GM21390 (cell line): ENCODE data around the gene FMNL2.

Source experiments
- ATAC-seq: cut with Tn5 transposase; IDR thresholded peaks from one replicate; pipeline ENCODE4 v1.9.1; 2021; ENCODE audit not compliant: unreplicated experiment

FMNL2 gene

DNA sequence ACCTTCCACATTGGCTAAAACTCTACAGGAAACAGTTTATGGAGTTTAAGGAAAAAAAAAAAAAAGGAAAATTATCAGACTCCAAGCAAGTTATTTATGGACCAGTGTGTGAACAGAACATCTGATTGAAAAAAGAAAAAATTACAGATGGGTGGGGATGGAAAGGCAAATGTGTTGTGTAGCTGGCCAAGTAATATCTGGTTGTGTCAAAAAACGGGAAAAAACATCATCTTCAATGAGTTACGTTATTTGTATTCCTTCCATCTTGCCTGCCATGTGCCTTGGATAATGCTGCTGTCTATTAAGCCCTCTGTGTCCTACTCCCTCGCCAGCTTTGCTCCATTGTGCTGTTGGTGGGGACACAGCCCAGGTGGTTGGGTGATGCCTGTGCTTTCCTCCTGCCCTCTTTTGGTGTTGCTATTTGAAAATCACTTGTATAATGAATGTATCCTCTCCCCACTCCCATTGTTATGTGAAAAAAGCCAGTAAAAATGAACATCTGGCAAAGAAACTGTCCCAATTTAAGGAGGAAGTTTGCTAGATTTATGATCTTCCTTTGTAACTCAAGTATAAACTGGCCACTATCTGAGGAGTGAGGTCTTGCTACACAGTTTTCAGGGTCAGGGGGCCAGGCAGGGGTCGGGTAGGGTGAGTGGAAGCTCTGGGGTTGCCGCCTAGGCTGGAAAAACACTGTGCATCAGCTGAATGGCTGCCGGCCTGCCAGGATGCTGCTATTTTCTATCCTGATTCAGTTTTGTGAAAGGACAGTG, 155.9 kb downstream of the FMNL2 start:
- no peak for ATAC-seq

DNA sequence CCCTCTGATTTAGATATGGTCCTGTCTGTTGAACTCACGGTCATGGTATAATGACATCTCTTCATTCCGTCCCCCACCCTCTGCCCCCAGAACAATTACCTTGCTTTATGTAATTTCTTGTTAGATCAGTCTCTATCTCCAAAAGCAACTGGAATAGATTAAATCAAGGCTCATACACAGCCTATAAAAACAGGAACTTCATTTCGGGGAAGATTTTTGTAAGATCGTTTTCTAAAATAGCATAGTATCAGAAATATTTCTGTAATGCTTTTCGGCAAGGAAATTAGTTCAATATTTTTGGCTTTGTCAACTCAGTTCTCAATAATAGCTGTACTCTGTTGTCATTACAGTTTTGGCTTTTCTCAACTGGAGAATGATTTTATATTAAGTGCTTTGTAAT, 157.2 kb downstream of the FMNL2 start:
- no peak for ATAC-seq

DNA sequence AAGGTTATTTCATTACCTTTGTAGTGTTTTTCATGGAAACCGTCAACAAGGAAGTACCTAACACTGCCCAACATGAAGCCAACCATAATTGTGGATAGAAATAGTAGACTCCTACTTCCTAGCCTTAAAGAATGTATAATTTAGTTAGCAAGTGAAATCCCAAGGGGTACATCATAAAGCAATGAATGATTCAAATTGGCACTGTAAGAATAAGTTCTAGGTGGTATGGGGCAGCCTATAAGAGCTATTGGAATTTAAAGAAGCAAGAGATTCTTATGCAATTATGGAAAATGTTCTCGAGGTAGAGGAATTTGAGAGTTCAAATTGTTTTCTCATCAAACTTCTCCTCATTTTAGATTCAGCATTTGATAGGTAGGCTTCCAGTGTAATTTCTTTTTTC, 157.9 kb downstream of the FMNL2 start:
- ATAC-seq, result no peak

DNA sequence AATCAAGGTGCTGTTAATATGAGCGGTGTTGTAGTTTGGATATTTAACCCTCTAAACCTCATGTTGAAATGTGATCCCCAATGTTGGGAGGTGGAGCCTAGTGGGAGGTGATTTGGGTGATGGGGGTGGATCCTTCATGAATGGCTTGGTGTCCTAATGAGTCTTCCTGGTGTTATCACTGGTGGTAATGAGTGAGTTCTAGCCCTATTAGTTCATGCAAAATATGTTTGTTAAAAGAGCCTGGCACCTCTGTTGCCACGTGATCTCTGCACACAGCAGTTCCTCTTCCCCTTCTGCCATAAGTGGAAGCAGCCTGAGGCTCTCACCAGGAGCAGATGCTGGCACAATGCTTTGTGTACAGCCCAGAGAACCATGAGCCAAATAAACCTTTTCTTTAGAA, 158.4 kb downstream of the FMNL2 start:
- no peak for ATAC-seq

DNA sequence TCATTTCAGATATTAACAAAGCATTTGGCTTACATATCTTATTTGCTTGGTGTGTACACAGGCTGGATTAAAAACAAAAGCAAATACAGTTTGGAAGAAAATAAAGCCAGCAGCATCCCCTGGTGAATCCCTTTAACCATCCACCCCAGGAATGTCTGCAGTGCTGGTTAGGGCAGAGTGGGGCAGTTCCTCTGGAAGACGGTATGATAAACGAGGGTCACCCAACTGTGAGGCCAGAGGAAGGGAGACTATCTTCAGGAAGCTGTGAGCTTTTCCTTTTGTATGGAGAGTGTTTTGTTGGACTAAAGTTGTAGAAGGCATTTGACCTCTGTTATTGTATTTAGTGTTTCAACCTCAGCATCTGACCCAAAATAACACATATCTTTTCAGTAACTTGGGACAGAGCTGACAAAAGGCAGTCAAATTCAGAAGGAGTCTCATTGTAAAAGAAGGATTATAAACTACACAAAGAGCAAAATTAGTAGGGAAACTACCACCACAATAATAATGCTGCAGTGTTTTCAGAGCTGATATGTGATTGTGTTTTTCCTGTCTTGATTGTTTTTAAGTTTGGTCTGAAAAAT, 159.1 kb downstream of the FMNL2 start:
- ATAC-seq, result no peak

DNA sequence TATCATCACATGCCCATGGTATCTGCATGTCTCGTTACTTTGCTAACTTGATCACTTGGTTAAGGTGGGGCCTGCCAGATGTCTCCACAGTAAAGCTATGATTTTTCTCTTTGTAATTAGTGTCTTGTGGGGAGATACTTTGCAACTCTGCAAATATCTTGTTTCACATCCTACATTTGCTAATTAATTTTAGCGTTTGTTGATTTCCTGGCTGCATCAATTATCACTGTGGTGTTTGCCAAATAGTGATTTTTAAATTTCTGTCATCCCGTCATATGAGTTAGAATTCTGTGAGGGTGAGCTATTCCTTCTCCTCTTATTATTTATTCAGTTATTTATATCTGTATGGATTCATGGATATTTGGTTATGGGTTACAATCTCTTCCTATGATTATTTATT, 161.4 kb downstream of the FMNL2 start:
- no peak for ATAC-seq

DNA sequence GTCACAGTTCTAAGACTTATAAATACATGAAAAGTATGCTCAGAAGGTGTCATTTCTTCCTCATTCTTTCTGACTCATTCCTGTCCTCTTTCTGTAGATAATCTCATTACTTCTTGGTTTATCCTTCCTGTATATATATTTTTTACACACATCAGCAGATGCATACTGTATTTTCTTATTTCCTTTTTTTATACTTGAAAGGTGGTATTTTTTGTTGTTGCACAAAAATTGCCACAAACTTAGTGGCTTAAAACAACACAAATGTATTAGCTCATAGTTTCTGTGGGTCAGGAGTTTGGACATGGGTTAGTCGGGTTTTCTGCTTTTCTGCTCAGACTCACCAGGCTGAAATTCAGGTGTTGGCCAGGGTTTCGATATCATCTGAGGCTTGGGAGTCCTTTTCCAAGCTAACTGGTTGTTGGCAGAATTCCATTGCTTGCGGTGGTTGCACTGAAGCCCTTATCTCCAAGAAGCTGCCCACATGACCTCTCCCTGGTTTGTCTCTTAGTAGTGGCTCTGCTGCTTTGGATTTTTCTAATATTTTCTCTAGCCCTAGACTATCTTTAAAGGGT, 162.6 kb downstream of the FMNL2 start:
- ATAC-seq, result peak; percentile 59

DNA sequence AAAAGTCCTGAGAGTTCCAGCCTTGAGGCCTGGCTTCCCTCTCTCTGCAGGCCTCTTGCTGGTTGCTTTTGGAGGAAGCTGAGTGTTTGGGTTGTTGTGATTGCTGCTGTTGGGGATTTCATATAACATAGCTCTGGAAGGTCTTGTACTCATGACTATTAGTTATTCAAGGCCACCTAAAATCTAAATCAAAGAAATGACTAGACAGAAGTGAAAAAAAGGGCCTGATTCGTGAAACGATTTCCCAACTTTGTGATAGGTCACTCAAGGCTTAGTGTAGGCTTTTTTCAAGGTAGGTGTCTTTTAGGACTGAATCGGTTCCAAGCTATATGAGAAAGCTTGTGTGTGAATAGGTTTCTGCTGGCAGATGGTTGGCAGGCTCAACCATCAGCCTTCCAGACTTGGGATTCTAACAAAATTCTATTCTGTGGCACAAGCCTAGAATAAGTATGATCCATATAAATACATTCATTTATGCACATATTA, 164.4 kb downstream of the FMNL2 start:
- no peak for ATAC-seq

DNA sequence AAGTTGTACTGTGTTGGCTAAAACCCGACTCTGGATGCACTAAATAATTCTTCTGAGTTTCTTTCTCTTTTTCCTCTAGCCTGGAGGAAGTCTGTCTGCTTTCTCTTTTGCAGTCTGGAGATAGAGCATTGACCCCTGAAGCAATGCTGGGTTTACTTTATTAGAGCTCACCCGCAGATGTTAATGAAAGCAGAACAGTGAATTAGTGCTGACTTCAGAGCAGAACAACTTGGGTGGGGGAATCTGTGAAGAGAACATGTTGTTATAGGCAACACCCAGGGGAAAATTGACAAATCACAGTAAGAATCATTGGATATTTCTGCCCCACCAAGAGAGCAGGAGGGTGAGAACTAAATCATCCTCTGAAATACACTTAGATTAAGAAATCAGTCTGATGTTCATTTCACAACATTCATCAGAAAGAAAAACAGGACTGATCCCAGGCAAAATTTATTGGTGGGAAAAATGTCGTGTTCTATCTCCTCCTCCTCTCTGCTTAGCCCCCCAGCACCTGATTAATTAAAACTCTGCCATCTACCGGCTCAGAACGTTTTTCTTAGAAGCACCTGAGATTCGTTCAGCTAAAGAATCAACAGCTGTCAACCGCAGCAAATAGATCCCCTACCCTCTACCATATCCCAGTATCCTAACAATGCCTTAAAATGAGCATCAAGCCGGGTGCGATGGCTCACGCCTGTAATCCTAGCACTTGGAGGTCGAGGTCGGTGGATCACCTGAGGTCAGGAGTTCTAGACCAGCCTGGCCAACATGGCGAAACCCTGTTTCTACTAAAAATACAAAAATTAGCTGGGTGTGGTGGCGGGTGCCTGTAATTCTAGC, 165.1 kb downstream of the FMNL2 start:
- ATAC-seq, result peak; percentile 43

DNA sequence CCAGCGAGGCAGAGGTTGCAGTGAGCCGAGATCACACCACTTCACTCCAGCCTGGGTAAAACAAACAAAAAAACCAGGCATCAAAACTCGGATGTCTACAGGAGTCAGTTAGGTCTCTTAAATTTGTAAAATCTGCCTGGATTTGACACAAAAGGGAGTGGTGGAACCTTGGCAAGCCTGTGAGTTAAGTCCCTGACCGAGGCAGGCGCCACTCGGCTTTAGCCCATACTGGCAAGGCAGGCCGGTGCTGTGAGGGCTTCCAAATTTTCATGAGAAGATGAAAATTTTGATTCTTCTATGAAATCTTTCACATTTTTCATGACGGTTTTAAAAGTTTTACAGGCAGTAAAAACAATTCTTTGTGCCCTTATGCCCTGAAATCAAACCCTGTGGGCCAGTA, 165.8 kb downstream of the FMNL2 start:
- ATAC-seq, result no peak

DNA sequence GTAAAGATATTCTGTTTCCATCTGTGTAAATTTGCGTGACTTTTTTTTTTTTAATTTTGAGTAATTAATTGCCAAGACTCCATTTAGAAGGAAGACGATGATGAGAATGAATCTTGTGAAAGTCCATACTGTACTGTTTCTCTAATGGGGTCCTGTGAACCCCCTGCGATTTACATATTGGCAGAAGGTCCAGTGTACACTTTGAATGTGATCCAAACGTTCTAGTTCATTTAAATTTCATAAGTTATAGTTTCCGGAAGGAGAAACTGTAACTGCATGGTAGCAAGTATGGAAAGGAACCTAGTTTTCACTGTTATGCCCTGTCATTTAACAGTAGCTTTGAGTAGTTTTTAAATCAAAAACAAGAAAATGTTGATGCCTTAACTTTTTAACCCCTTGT, 166.7 kb downstream of the FMNL2 start:
- no peak for ATAC-seq

DNA sequence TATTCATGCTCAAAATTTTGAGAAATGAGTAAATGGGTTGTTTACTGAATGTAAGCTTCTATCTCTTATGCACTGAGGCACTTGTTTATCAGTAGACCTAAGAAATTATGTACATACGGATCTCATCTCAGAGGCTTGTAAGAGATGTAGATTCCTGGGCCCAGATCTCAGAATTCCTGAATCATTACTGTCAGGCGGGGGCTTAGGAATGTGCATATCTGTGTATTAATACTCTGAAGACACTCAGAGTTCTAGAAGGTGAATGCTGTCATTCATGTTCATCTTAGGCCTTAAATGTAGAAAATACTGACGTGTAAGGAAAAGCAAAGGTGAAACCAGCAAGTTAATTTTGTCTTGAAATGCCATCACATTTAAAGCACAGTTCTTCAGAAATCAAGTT, 169.6 kb downstream of the FMNL2 start:
- ATAC-seq, result no peak

DNA sequence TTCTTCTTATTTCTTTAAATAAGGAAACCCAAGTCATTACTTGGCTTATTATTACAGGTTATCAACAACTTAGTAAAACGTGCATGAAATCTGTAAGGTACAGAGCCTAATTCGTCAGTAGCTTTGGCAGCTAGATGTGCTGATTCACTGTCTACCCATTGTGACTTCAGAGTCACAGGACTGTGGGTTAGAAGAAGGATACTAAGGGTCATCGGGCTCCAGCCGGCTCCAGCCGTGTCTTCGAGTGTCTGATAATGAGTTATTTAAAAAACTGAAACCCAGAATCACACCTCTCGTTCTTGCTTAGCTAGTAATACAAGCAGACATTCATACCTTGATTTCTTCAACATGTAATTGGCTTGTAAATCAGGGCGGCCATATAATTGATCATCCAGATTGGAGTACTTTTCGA, 170.5 kb downstream of the FMNL2 start:
- ATAC-seq, result no peak

DNA sequence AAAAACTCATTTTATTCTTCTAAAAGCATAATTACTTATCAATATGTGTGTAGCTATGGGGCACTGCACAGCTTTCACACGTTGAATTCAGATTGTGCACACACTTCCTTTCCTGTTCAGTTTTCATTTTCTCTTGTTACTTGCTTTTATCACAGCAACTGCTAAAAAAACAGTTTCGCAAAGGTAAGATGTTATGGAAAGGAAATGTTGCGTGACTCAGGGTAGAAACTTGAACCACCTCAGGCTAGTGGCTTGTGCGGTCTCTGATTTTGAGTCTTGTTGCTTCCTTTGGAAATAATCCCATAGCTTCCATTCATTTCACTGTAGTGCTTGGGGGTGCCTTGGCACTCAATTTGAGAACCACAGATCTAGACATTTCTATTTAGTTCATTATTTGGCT, 171.9 kb downstream of the FMNL2 start:
- ATAC-seq, result peak; percentile 74

DNA sequence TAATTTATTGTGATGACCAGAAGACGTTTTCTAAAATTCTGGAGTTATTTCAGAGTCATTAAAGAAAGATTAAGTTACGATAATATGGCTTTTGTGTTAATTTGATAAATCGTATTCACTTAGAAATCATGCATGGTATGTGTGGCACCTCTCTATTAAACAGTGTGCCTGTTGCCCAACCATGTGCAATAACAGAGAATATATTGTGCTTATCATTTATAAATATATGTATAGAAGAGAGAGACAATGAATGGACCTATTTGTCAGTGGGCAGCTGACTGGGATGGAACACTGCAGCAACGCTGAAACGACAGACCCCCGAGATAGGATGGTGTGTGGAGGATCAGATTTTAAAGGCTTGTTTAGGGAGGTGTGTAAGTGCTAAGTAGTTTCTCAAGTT, 172.9 kb downstream of the FMNL2 start:
- no peak for ATAC-seq

DNA sequence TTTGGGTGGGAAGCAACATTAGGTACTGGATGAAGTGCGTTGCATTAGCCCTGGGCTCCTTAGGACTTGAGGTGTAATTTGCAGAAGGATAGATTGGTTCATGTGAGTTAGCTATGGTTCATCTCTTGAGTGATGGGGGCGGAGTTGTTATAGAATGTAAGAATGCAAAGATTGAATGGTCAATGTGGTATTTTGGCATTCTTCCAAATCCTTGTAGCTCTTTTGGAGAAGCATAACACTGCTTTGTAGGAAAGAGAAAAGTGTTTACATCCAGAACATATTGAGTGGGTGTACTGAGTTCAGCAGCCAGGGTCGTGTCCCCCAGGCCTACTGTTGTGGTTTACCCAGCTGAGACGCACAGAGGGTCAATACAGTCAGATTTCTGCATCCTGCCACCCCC, 173.5 kb downstream of the FMNL2 start:
- ATAC-seq, result no peak

DNA sequence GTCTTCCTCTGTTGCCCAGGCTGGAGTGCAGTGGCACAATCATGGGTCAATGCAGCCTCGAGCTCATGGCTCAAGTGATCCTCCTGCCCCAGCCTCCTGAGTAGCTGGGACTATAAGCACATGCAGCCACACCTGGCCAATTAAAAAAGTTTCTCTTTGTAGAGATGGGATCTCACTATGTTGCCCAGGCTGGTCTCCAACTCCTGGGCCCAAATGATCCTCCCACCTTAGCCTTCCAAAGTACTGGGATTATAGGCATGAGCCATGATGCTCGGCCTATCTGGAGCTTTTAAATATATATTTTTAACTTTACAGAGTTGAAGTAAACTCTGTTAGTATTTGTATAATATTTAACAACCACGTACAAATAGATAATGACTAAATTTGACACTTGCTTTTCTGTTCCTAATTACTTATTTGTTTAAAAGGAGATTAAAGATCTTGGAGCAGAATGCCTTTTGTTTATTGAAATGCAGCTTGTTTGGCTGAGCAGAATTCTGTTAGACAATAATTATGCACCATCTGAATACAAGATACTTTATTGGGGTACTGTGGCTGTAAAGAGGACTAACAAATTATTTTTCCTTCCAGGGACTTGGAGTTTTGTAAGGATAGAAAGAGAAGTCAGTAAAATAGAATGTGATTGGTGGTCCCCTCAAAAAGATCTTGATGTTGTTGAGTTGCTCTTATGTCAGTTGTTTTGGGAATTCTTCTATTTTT, 175.0 kb downstream of the FMNL2 start:
- no peak for ATAC-seq

DNA sequence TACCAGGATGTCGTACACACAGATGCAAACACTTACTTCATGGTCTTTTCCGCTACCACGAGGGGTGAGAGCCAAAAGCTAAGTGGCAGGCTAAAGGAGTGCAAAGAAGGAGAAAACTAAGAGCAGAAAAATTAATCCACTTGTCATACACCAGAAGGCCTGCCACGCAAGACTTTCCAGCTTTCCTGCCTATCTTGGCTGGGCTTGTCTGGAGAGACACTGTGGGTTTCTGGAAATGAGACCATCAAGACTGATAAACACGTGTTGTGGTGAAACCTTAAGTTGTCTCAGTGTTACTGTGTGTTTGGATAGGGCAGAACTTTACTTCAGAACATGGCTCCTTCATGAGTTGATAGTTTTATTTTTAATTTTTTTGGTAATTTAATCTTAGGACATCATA, 175.6 kb downstream of the FMNL2 start:
- ATAC-seq, result no peak

DNA sequence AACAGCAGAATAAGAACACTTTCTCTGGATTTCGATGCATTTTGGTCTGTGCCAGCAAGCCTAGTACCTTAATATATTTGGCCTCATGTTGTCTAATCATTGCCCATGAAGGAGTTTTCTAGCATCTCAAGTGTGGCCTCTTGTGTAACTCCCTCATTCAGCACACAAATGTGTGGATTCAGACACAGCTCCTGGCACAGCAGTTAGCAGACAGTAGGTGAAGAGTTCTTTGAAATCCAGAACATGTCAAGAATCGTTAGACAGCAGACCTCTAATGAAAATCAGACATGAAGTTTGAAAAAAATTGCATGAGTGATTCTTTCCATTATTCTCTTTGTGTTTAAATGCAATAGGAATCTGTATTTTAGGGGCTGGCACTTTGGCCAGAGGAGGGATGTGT, 177.0 kb downstream of the FMNL2 start:
- ATAC-seq, result no peak

DNA sequence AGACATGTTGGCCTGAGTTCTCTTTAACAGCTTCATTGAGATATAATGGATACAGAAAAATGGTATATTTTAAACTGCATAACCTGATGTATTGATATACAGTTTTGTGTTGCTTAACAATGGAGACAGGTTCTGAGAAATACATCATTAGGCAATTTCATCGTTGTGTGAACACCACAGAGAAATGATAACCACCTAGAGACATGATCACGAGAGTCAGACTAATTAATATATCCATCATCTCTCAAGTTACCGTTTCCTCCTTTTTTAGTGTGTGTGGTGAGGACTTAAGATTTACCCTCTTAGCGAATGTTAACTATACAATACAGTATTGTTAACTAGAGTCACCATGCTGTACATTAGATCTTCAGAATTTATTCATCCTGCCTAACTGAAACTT, 178.1 kb downstream of the FMNL2 start:
- ATAC-seq, result no peak

DNA sequence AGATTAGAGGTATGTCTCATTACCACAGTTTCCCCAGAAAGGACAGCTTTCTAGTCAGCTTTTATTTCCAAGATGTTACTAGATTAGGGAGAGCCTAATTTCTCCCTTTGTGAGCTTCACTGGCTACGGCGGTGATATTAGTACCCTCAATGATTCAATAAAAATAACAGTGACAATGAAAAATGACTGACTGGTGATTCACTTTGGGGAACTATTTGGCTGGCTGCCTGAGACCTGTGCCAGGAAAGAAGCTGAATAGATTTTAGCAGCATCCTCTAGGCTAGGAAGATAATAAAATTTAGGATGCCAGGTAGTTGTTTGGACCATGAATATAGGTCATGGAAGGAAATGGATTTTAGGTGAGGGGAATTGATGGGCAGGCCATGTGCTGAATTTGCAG, 178.7 kb downstream of the FMNL2 start:
- no peak for ATAC-seq
